Fibroblast of skin of left biceps (primary cell): ENCODE results near the gene MCM9.

Source experiments
- DNase-seq, 2 experiments: peaks; one replicate each; pipeline ENCODE4 v3.0.0-alpha.2; 2013; ENCODE audit warnings: low read depth in 2 of 2

Gene MCM9

GRCh38 chr6:118932421-118932820 is 2.5 kb downstream of the MCM9 start:
- no peak for DNase-seq

GRCh38 chr6:118931436-118931835 is 3.5 kb downstream of the MCM9 start:
- DNase-seq = no peak

GRCh38 chr6:118930680-118931079 is 4.3 kb downstream of the MCM9 start:
- DNase-seq = no peak

- DNase-seq = no peak
Measured at GRCh38 chr6:118923035-118923434, 11.9 kb downstream of the MCM9 start.

GRCh38 chr6:118921084-118921483 is 13.9 kb downstream of the MCM9 start:
- no peak for DNase-seq

GRCh38 chr6:118918329-118918725 is 16.6 kb downstream of the MCM9 start:
- DNase-seq = no peak

- DNase-seq = no peak
Measured at GRCh38 chr6:118917546-118918328, 17.2 kb downstream of the MCM9 start.

GRCh38 chr6:118914598-118914997 is 20.4 kb downstream of the MCM9 start:
- no peak for DNase-seq

GRCh38 chr6:118913161-118913560 is 21.8 kb downstream of the MCM9 start:
- no peak for DNase-seq

- no peak for DNase-seq
Measured at GRCh38 chr6:118912646-118913045, 22.3 kb downstream of the MCM9 start.

- DNase-seq = no peak
Measured at GRCh38 chr6:118908441-118908840, 26.5 kb downstream of the MCM9 start.

GRCh38 chr6:118905851-118906250 is 29.1 kb downstream of the MCM9 start:
- no peak for DNase-seq

- DNase-seq = no peak
Measured at GRCh38 chr6:118905084-118905483, 29.9 kb downstream of the MCM9 start.

GRCh38 chr6:118903691-118904090 is 31.3 kb downstream of the MCM9 start:
- DNase-seq = no peak

- no peak for DNase-seq
Measured at GRCh38 chr6:118903138-118903537, 31.8 kb downstream of the MCM9 start.

GRCh38 chr6:118902726-118903125 is 32.2 kb downstream of the MCM9 start:
- DNase-seq = no peak

- no peak for DNase-seq
Measured at GRCh38 chr6:118899948-118900347, 35.0 kb downstream of the MCM9 start.

GRCh38 chr6:118897386-118897785 is 37.6 kb downstream of the MCM9 start:
- no peak for DNase-seq

- no peak for DNase-seq
Measured at GRCh38 chr6:118896339-118897136, 38.4 kb downstream of the MCM9 start.

- DNase-seq = no peak
Measured at GRCh38 chr6:118895859-118896258, 39.1 kb downstream of the MCM9 start.

- DNase-seq = no peak
Measured at GRCh38 chr6:118895261-118895560, 39.7 kb downstream of the MCM9 start.

GRCh38 chr6:118894425-118895260 is 40.3 kb downstream of the MCM9 start:
- DNase-seq = no peak
